GM19043 (cell line): Measurements from ENCODE around the gene SLN.

Experiments
- ATAC-seq: cut with Tn5 transposase; IDR thresholded peaks from one replicate; pipeline ENCODE4 v1.9.1; 2021; ENCODE audit warnings: low read depth; ENCODE audit not compliant: unreplicated experiment

Gene SLN

DNA sequence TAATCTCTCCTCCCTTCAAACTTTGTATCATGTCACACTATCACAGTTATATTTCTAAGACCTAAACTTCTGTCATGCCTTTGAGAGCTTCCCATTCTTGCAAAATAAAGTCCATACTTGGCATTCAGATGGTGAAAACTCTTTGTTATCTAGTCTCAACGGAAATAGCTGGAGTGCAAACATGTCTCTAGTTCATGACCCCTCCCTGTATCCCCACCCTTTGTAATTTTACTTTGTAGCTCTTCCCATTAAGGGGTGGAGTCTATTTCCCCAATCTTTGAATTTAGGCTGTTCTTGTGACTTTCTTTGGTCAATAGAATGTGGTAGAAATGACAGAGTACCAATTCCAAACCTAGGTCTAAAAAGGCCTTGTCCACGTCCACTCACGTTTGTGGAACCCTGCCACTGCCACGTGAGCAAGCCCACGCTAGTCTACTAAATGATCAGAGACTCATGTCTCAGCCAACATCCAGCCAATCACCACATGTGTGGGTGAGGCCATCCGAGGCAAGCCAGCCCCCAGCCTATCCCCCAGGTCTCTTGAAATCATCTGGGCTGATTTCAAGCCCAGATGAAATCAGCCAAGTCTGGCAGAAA, 23.4 kb downstream of the SLN start:
- no peak for ATAC-seq

DNA sequence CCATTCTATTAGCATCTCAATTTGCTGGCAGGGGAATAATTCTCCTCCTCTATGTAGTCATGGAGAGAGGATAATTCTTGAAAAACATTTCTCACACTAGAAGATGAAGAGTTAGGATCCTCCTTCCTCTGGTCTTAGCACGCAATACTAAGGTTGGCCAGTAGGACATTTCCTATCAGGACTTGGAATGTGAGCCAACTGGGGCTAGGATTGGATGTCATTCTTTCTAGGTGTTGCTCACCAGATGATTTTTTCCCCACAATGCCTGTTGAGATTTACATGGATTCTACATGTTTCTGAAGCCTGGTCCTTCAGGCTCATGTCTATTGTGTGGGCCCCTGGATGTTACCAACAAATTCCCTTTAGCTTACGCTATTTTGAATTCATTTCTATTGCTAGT, 28.0 kb downstream of the SLN start:
- no peak for ATAC-seq

DNA sequence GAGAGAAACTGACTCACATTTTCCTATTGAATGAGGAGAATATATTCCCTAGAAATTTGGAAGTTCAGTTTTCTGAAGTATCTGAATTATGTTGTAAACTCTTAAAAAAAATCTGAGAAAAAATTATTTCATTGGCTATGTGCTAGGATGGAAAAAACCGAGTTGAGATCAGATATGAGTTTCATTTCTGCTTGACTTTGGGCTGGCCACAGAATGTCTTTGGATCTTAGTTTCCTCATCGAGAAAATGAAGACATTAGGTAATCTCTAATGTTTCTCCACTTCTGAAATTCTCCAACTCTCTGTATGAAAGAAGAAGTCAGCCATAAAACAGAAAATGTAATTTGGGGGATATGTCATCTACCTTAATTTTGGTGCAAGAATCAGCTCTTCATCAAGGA, 28.8 kb downstream of the SLN start:
- no peak for ATAC-seq

DNA sequence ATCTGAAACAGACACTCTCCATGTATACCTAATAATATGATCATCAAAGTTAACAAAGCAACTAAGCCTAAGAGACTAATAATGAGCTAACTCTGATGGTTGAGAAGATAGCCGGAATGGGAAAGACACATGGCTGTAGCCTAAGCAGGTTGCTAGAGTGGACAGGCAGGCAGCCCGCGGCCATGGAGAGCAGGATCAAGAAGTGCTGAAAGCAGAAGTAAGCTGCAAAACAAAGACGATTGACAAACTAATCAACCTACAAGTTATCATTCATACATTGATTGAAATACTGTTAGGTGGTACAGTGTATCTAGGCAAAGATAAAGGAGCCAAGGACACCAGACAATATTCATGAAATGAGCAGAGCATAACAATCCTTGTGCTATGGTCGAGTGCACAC, 29.3 kb downstream of the SLN start:
- ATAC-seq, result no peak

DNA sequence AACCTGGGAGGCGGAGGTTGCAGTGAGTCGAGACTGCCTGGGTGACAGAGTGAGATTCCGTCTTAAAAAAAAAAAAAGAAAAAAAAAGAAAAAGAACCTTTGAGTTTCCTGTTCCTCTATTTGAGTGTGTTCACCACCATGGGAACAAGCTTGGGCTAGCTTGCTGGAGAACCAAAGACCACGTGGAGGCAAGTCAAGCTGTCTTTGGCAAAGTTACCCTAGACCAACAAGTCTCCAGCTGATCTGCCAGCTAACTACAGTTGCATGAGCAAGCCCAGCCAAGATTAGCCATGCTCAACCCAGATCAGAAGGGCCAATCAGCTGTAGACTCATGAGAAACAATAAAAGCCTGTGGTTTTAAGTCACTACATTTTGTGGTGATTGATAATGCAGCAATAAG, 29.7 kb downstream of the SLN start:
- ATAC-seq, result no peak

DNA sequence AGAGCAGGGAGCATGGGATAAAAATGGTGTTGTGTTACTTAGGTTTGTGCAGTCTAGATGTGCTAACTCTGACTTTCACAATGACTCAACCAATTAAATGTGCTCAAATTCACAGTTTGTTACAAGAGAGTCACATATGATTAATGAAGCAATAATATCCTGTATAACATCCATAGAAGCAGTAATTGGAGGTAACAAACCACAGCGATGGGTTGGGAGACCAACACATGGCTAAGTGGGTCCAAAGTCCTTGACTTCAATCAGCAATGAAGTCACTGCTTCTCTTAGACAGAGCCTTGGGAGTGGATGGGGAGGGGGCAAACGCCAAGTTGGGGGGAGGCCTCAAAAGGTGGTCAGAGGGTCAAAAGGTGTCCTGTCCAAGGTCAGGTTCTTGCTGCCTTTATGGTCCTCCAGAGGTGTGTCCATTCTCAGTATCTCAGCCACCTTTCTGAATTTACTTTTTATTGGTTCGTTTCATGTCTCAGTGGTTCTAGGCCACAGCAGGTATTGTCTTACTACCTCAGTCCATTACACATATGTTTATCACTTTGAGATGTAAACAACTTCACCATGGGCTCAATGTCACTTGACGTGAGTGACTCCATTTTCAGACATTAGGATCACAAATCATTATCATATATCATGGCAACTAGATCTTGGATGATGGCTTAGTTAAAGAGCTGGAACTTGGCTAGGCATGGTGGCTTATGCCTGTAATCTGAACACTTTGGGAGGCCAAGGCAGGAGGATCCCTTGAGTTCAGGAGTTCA, 32.4 kb downstream of the SLN start:
- ATAC-seq, result no peak

DNA sequence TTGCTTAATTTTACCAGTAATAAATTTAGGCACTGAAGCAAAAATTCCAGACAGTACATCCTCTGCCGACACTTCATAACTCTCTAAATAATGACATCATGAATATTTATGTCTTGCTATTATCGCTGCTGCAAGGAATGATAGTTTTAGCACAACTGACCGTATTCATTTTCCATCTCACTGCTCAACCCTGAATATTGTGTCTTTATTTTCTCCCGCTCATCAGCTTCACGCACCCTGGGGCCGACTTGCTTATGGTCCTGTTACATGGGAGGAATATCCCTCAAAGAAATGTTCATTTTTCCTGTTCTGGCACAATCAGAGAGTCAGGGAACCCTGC, 33.3 kb downstream of the SLN start:
- no peak for ATAC-seq

DNA sequence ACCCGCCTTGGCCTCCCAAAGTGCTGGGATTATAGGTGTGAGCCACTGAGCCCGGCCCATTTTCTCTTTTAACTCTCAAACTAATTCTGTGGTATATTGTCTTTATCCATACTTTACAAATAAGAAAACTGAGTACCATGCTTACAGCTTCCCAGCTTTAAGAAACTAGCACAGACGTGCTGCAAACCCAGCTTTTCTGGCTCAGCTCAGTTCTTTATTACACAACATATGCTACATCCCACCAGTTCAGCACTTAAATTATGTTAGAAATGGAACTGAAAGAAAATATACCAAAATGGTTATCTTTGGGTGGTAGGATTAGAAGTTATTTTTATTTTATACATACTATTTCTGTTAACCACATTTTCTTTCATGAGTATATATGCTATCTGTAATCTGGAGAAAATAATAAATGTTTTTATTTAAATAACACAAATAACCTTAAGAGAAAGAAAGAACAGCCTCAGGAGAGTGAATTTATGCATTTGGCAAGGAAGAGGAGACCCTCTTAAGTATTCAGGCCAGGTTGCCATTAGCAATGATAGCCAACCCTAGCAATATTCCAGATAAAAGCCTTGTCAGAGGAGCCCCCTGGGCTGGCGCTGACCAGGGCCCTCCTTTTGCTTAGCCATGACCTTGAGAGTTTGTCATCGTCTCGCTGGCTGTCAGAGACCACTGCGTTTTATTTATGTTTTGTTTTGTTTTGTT, 33.8 kb downstream of the SLN start:
- ATAC-seq, result no peak

DNA sequence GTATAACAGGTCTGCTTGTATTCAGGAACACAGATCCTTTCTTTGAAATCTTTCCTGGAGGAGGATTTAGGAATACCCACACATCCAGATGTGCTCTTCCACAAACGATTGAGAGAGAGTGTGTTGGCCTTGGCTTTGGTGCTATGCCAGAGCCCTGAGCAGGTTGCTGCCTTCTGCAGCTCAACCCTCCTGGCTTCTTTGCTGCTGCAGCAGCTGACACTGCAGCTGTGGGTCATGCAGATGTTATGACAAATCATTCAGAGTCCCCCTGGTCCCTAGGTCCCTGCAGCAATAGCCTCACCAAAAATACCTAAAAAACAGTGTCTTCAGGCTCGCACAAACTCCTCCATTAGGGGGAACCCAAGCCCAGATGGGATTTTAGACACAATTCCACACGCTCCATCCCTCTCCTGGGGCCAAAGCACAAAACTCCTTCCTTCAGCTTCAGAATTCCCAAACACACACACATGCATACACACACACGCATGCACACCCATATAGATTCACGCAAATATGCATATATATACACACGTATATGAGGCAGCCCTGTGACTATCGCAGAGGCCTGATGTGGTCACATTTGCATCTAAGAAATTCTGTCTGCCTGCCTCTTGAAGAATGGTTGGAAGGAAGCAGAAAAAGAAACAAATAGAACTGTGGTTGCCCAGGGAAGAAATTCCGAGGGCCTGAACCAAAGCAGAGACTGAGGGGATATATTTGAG, 35.4 kb downstream of the SLN start:
- no peak for ATAC-seq

DNA sequence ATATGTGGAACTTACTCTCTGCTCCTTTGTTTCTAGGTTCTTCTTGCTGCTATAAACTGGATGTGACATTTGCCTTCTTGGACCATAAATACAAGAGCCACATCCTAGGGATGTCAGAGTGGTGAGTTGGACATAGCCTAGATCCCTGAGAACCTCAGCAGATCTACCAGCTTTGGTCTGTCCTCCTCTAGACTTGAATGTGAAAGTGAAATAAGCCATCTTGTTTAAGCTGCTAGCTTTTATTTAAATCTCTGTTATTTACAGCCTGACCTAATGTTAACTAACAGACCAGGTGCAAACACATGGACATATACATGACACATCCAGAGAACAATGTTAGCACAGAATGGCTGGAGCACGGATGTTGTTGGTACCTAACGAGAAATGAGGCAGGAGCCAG, 36.0 kb downstream of the SLN start:
- ATAC-seq, result no peak

DNA sequence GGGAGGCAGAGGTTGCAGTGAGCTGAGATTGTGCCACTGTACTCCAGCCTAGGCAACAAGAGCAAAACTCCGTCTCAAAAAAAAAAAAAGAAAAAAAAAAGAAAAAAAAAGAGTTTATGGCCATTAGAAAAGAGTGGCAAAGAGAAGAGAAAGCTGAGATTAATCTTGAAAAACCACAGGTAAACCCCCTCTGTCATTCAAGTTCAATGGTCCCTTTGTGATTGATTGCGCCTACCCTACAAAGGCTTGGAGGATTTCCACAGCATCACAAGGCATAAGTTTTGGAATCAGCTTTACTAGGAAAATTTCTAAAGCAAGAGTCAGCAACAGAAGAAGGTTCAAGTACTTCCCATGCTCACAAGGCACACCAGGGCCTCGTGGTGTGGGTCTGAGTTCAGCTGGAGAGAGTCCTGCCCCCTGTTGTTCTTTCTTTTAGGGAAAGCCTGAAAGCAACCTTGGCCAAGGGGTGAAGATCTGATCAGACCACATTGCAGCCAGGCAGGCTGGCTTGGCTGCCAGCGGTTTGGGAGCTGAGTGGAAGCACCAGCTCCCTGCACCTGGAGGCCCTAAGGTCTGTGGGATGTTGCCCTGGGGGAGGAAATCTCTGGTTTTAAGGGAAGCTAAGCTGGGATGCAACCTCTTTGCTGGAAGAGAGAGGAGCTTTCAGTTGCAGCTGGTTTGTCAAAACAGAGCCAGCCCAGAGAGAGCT, 41.8 kb downstream of the SLN start:
- no peak for ATAC-seq

DNA sequence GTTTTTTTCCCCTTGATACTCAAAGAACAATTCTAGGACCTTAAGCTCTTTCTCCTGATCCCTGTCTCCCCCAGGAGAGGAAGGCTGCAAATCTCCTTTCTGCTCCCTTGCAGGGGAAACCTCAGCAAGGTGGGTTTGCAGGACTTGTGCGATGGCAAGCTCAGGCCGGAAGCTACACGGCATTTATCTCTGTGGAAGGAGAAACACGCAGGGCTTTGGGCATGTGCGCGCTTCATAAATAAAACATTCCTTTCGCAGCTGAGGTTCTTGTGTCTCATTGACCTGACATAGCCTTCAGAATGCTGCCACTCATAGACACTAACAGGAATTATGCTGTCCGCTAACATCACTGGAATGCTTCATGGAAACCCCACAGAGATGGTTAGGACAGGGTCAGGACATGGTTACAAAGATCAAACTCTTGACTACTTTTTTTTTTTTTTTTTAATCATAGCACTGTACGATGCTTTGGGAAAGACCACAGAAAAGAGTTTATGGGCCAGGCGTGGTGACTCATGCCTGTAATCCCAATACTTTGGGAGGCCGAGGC, 42.6 kb downstream of the SLN start:
- ATAC-seq, result no peak

DNA sequence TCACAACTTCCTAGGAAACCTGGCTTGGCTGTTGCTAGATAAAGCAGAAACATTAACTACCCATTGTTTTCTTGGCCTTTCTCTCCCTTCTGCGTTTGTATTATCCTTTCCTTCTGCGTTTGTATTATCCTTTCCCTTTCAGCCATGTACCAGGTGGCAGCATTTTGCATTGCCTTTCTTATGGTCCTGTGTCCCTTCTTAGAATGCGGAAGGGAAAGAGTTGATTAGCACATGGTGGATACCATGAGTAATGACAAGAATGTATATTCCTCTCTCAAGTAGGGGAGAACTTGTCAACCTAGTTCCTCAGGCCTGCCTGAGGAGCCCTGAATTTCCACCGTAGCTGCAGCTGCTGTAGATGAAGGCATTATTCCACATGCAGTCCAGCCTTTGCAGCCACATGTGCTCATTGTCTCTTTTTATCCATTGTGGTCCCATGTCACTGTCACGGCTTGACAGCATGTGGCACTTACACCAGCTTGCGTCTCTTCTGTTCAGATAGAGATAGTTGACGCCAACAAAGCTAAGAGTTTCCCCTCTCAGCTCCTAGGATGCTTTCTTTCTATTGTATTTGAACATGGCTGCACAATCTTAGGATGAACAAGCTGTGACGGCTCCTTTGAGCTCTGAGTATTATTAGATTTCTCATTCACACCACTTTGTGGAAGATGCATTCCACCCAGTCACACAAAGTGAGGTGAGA, 44.8 kb downstream of the SLN start:
- no peak for ATAC-seq

DNA sequence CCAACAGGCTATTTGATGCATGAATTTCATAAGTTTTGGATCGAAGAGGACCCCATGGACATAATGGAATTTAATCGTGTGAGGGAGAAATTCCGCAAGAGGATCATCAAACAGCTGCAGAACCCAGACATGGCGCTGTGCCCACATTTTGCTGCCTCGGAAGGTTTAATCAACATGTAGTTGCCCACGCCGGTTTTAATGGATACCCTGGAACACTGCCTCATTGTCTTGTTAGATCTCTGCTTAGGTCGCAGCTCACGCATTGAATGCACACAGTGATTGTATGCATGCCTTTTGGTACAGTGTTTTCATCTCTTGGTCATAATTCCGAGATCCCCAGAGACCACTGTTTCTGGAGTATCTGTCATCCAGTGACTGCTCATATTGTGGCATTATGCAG, 46.8 kb downstream of the SLN start:
- ATAC-seq, result no peak

DNA sequence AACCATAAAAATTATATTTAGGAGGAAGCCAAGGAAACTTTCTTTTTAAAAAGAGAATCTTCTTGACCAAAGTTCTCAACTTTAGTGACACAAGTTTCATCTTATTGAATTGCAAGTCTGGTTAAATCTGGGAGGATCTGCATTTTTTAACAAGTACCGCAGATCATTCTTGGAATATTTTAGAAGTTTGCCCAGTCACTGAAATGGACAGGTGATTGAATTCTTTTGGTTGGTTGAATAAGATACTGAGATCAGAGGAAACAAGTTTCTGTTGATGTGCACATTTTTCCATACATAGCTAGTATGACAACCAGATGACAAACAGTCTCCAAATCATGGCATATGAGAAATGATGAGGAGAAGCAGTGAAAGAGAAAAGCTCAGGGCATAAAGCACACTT, 50.2 kb downstream of the SLN start:
- ATAC-seq, result no peak

DNA sequence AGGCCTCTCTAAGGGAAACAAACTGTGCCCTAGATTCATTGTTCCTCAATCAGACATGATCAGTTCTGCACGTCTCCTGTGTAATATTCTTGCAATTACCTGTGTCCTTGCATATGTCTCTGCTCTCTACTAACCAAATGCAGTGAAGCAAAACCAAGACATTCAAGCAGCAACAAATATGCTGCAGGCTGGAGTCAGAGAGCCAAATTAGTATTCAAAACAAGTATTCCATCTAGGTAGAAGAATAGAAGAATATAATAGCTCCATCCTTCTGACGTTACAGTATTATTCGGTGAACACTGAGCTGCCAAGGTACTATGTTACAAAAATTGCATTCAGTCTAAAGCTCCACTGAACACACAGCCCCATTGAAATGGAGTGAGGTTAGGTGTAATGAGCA, 51.8 kb downstream of the SLN start:
- no peak for ATAC-seq

DNA sequence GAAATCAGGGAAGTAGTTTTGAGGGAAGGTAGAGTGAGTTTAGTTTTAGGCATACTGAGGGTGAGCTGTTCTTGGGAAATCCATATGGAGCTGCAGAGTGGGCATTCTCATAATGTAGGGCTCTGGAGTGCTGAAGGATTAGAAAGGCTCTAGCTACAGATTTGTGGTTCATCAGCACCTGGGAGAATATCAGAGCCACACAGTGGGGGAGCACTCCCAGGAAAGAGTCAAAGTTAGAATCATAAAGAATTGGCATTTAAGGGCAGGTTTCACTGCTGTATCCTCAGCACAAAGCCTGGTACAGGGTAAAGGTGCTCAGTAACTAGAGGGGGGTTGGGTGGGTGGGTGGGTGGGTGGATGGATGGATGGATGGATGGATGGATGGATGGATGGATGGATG, 52.5 kb downstream of the SLN start:
- no peak for ATAC-seq
